RWPE2 (cell line): ENCODE data around the gene AIMP1.

Source experiments
- ATAC-seq: fragments of 200-7000 bp; cut with Tn5 transposase; 3 replicates; pipeline ENCODE4 v1.9.1; 2021; ENCODE audit warnings: low read depth
- DNase-seq: peaks from one replicate; pipeline ENCODE4 v3.0.0-alpha.2; 2020; ENCODE audit warnings: low spot score
- H3K27ac ChIP-seq: fragments of 450-650 bp; 2 replicates; pipeline ENCODE4 v1.5.1; 2017; ENCODE audit warnings: mild to moderate bottlenecking; ENCODE audit not compliant: poor library complexity, severe bottlenecking
- H3K27me3 ChIP-seq: fragments of 250-450 bp; sonication (Bioruptor Pico); 2 replicates; pipeline ENCODE4 v1.5.1; 2021; ENCODE audit warnings: mild to moderate bottlenecking, moderate library complexity; ENCODE audit not compliant: insufficient read depth, poor library complexity, severe bottlenecking
- H3K36me3 ChIP-seq: fragments of 250-450 bp; sonication (Bioruptor Pico); 2 replicates; pipeline ENCODE4 v1.5.1; 2020; ENCODE audit warnings: low read depth, mild to moderate bottlenecking, moderate library complexity
- H3K4me1 ChIP-seq: fragments of 250-450 bp; sonication (Bioruptor Pico); 2 replicates; pipeline ENCODE4 v1.5.1; 2021; ENCODE audit warnings: mild to moderate bottlenecking, moderate library complexity; ENCODE audit not compliant: insufficient read depth, poor library complexity, severe bottlenecking
- H3K4me3 ChIP-seq: fragments of 250-450 bp; sonication (Bioruptor Pico); 2 replicates; pipeline ENCODE4 v1.5.1; 2021; ENCODE audit warnings: mild to moderate bottlenecking, moderate library complexity; ENCODE audit not compliant: severe bottlenecking
- H3K9me3 ChIP-seq: fragments of 250-450 bp; sonication (Bioruptor Pico); 2 replicates; pipeline ENCODE4 v1.5.1; 2021; ENCODE audit warnings: mild to moderate bottlenecking, moderate library complexity; ENCODE audit not compliant: severe bottlenecking
- CTCF ChIP-seq: fragments of 450-650 bp; IDR thresholded peaks from one replicate; pipeline ENCODE4 v1.5.1; 2017; ENCODE audit warnings: mild to moderate bottlenecking, moderate library complexity; ENCODE audit not compliant: poor library complexity, severe bottlenecking

AIMP1 gene

GRCh38 chr4:106344647-106344970 lies 28.3 kb downstream of the AIMP1 start:
- no peaks in the 10 kb centered on the region for H3K9me3 ChIP-seq
- DNase-seq (no peak), ATAC-seq (no peak)
- TF ChIP-seq CTCF: no peak
- no peak overlapping the region for H3K27ac ChIP-seq
- H3K36me3 ChIP-seq: peaks cover 67% of the 10 kb centered on the region
- H3K4me1 ChIP-seq: peaks cover 3% of the 10 kb centered on the region
- H3K4me3 ChIP-seq: no peak overlapping the region
- H3K27me3 ChIP-seq: no peaks in the 10 kb centered on the region

GRCh38 chr4:106347167-106347566 lies 30.8 kb downstream of the AIMP1 start:
- Histone ChIP-seq H3K4me3 (no peak overlapping the region), H3K27me3 (no peaks in the 10 kb centered on the region), H3K4me1 (peaks cover 3% of the 10 kb centered on the region), H3K36me3 (peaks cover 55% of the 10 kb centered on the region), H3K9me3 (no peaks in the 10 kb centered on the region), H3K27ac (no peak overlapping the region)
- ATAC-seq (no peak), DNase-seq (no peak)
- TF ChIP-seq CTCF: no peak

GRCh38 chr4:106351016-106351415 lies 34.7 kb downstream of the AIMP1 start:
- Histone ChIP-seq H3K36me3 (peaks cover 34% of the 10 kb centered on the region), H3K4me1 (no peaks in the 10 kb centered on the region), H3K27me3 (no peaks in the 10 kb centered on the region), H3K9me3 (no peaks in the 10 kb centered on the region), H3K27ac (no peak overlapping the region), H3K4me3 (no peak overlapping the region)
- 0 out of 3 replicates have a peak, but pooled peaks have one; percentile 29 for ATAC-seq
- TF ChIP-seq CTCF: no peak
- DNase-seq: no peak

GRCh38 chr4:106353786-106354185 lies 37.4 kb downstream of the AIMP1 start:
- no peak for DNase-seq
- H3K27ac ChIP-seq: no peak overlapping the region
- no peaks in the 10 kb centered on the region for H3K27me3 ChIP-seq
- peaks cover 6% of the 10 kb centered on the region for H3K36me3 ChIP-seq
- H3K9me3 ChIP-seq: no peaks in the 10 kb centered on the region
- ATAC-seq: no peak
- H3K4me1 ChIP-seq: no peaks in the 10 kb centered on the region
- TF ChIP-seq CTCF: no peak
- no peak overlapping the region for H3K4me3 ChIP-seq

GRCh38 chr4:106355193-106355592 lies 38.8 kb downstream of the AIMP1 start:
- Histone ChIP-seq H3K27ac (no peak overlapping the region), H3K4me1 (peaks cover 3% of the 10 kb centered on the region), H3K9me3 (no peaks in the 10 kb centered on the region), H3K27me3 (no peaks in the 10 kb centered on the region), H3K36me3 (0 out of 2 replicates have a peak, but pooled peaks cover 5% of the 10 kb centered on the region), H3K4me3 (no peak overlapping the region)
- TF ChIP-seq CTCF: no peak
- DNase-seq: no peak
- no peak for ATAC-seq
